ENCODE measurements around the gene TMEM107. TPM values are rescaled to one million over a fixed set of nuclear protein-coding genes. Genes with fewer than 3 reads are reported as not detected.

The TMEM107 gene
- total RNA-seq, result 1 to 10 TPM; 1.2 to 4.7 (median 2.9) TPM
- 1 to 10 TPM; 1.5 to 1.9 (median 1.8) TPM for polyA plus RNA-seq
- long read RNA-seq, donor 1, result 0 reads
- long read RNA-seq, donor 2, result 0 reads

GRCh38 chr17:8176197-8176940, at the start of gene TMEM107:
Gene TMEM107 (minus strand): TSS chr17:8176380. CDS start chr17:8176286, 94 bp downstream.
- peaks cover 12% of the 10 kb centered on the region for H3K4me1 ChIP-seq
- peak; percentile 86 to 90 for DNase-seq
- TF ChIP-seq, protein P1, sequence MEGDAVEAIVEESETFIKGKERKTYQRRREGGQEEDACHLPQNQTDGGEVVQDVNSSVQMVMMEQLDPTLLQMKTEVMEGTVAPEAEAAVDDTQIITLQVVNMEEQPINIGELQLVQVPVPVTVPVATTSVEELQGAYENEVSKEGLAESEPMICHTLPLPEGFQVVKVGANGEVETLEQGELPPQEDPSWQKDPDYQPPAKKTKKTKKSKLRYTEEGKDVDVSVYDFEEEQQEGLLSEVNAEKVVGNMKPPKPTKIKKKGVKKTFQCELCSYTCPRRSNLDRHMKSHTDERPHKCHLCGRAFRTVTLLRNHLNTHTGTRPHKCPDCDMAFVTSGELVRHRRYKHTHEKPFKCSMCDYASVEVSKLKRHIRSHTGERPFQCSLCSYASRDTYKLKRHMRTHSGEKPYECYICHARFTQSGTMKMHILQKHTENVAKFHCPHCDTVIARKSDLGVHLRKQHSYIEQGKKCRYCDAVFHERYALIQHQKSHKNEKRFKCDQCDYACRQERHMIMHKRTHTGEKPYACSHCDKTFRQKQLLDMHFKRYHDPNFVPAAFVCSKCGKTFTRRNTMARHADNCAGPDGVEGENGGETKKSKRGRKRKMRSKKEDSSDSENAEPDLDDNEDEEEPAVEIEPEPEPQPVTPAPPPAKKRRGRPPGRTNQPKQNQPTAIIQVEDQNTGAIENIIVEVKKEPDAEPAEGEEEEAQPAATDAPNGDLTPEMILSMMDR (IDR thresholded peaks at IDR 0.05), result no peak
- ATAC-seq, result peak; percentile 45 to 62 (median 48)
- H3K36me3 ChIP-seq (ENCODE audit: insufficient read depth in 1 of 2, low read depth in 1 of 2), result no peaks in the 10 kb centered on the region
- H3K27me3 ChIP-seq (ENCODE audit: insufficient read depth in 3 of 3, low read length in 2 of 3), result no peaks in the 10 kb centered on the region
- 5 to 6% (median 5%) methylated on average over 48 to 56 of the region's 56 CpGs for WGBS, 3 donors
- intact Hi-C loops (cut with DNase I), result loop anchor here in 1 of 2 donors (5.0 kb wide), 1 partner anchor 51 kb away; no protein-coding TSS in a partner anchor
- H3K27ac ChIP-seq, result peak within 1 kb of the TSS; percentile 37
- peak within 1 kb of the TSS; percentile 75 for H3K4me3 ChIP-seq
- H3K9me3 ChIP-seq, result no peaks in the 10 kb centered on the region

DNA sequence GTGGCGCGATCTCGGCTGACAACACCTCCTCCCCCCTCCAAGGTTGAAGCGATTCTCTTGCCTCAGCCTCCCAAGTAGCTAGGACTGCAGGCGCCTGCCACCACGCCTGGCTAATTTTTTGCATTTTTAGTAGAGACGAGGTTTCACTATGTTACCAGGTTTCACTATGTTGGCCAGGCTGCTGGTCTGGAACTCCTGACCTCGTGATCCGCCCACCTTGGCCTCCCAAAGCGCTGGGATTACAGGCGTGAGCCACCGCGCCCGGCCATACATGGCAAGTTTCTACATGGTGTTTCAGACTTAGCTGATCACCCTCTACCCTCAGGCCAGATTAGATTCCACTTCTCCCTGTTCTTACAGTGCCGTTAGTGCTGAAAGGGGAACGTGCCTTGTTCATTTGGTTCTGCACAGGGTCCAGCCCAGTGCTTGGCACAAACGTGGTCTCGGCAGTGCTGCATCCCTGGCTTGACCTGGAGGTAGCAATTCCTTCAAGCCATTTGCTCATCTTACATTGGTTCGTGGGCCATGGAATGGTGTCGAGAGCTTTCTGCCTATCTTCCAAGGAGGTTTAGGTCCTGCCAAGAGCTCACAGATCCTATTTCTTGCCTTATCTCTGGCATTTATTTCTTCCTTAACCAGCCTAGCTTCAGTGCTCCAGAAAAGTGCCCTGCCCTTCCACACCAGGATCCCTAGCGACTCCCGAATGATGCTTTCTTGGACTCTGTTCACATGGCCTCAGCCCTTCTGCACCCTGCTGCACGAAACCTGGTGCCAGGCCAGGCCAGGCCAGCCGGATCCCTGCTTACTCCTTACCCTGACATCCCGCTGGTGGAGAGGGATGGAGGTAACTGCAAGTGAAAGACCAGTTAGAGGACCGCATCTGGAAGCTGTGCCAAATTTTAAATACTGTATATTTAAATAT, 49.0 kb upstream of the TMEM107 start:
- WGBS, 3 donors, result 83 to 93% (median 85%) methylated on average over 26 of the region's 26 CpGs
- Histone ChIP-seq H3K4me1 (peaks cover 15% of the 10 kb centered on the region), H3K27ac (peak overlapping the region; percentile 93), H3K4me3 (no peak overlapping the region), H3K9me3 (no peaks in the 10 kb centered on the region), H3K36me3 (ENCODE audit: insufficient read depth in 1 of 2, low read depth in 1 of 2) (peaks cover 5 to 30% of the 10 kb centered on the region in 2 donors), H3K27me3 (ENCODE audit: insufficient read depth in 3 of 3, low read length in 2 of 3) (no peaks in the 10 kb centered on the region)
- DNase-seq (no peak), ATAC-seq (no peak)
- TF ChIP-seq, protein P1 (IDR thresholded peaks at IDR 0.05), result no peak
- intact Hi-C loops (cut with DNase I), result loop anchor here (5.0 kb wide), 3 partner anchors 48 to 743 kb away; partner anchors contain the start of genes POLR2A (in 1 of the 2), SLC35G6 (in 1 of the 2) and TMEM107 (in 1 of the 2)

DNA sequence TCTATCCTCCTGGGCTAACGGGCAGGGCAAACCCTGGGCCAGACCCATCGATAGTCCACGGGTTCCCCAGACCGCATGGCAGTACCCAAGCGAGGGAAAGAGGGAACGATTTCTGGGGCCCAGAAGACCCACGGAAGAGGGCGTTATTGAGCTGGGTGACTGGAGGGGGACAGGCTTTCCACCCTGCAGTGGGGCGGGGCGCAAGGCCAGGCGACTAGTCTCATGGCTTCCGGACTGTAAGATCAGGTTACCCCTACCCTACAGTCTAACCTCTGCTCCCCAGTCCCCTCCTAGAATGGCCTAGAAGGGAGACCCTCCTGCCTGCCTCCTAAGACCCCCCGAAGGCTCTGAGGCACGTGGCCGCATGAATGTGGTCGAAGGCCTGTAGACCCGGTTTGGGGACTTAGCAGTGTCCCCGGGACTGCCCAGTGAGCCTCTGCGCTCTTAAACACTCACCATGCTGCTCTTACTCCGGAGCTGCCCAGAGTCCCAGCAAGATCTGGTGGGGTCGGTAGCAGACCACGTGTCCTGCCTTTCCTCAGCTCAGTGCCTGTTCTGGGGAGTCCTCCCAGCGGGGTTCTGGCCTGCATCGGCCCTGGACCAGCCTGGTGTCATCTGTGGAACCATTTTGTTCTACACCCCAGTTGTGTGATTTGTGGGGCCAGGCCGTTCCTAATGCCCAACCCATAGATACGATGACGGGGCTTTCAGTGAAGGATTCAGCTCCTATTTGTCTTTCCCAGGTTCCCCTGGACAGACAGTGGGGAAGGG, 47.4 kb upstream of the TMEM107 start:
- Histone ChIP-seq H3K4me1 (peaks cover 15% of the 10 kb centered on the region), H3K27me3 (ENCODE audit: insufficient read depth in 3 of 3, low read length in 2 of 3) (no peaks in the 10 kb centered on the region), H3K4me3 (peak overlapping the region; percentile 88), H3K9me3 (no peaks in the 10 kb centered on the region), H3K27ac (peak overlapping the region; percentile 93), H3K36me3 (ENCODE audit: insufficient read depth in 1 of 2, low read depth in 1 of 2) (peaks cover 0 to 13% of the 10 kb centered on the region in 2 donors)
- DNase-seq (peak; percentile 76 to 85), ATAC-seq (peak; percentile 26 to 38 (median 29))
- TF ChIP-seq, protein P1 (IDR thresholded peaks at IDR 0.05), result peak; percentile 9
- 5 to 8% (median 5%) methylated on average over 24 to 27 of the region's 27 CpGs for WGBS, 3 donors
- intact Hi-C loops (cut with DNase I), result loop anchor here in 1 of 2 donors (2.0 to 5.0 kb wide), 2 partner anchors 71 to 741 kb away; partner anchors contain the start of genes POLR2A, SLC25A35 and SLC35G6

All from psoas muscle (tissue), 8 donors.